HG02970 (cell line): ENCODE results near the gene LGALS9.

Experiments used
- ATAC-seq: cut with Tn5 transposase; IDR thresholded peaks from one replicate; pipeline ENCODE4 v1.9.1; 2021; ENCODE audit warnings: mild to moderate bottlenecking, moderate library complexity, moderate number of reproducible peaks; ENCODE audit not compliant: unreplicated experiment, low FRiP score

The LGALS9 gene

DNA sequence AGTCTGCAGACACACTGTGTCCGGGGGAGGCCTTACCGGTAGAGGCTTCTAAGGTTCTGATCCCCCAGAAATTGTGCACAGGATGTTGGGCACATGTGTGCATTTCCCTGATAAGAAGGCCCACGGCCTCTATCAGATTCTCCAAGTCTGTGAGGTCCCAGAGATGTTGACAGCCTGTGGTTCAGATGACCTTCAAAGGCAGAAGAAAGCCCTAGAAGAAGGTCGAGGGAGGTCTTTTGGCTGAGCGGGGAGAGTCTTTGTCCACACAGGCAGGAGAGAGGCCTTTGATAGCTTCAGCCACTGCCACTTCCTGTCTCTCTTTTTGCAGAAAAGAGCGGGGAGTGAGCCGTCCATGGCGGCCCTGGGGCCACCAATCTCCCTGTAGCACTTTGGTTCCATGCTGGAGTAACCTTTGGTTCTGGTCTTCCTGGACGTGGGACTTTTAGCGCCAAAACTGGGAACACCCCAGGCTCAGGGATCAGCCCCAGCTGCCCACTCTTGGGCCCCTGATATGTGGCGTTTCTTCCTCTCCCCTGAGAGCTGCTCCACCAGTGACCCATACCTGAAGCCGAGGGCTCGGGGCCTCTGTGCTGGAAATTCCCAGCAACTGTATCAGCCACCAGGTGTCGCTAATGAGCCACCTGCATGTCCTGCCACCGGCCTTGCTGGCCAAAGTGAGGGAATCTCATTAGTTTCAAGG lies 28.1 kb upstream of the LGALS9 start:
- no peak for ATAC-seq

DNA sequence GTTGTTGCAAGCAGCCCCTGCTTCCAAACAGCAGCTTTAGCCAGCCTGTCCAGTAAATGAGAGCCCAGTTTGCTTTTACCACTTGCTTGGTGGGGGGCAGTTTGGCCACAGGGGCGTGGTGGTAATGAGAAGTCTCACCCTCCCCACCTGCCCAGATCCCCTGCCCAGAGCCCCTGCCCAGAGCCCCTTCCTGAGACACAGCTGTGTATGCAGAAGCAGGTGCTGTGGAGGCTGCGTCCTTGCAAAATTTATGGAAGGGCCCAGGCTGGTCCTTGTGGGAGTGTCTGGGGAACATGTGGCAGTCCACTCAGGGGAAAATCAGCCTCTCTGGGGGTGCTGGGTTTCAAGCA lies 27.6 kb upstream of the LGALS9 start:
- no peak for ATAC-seq

DNA sequence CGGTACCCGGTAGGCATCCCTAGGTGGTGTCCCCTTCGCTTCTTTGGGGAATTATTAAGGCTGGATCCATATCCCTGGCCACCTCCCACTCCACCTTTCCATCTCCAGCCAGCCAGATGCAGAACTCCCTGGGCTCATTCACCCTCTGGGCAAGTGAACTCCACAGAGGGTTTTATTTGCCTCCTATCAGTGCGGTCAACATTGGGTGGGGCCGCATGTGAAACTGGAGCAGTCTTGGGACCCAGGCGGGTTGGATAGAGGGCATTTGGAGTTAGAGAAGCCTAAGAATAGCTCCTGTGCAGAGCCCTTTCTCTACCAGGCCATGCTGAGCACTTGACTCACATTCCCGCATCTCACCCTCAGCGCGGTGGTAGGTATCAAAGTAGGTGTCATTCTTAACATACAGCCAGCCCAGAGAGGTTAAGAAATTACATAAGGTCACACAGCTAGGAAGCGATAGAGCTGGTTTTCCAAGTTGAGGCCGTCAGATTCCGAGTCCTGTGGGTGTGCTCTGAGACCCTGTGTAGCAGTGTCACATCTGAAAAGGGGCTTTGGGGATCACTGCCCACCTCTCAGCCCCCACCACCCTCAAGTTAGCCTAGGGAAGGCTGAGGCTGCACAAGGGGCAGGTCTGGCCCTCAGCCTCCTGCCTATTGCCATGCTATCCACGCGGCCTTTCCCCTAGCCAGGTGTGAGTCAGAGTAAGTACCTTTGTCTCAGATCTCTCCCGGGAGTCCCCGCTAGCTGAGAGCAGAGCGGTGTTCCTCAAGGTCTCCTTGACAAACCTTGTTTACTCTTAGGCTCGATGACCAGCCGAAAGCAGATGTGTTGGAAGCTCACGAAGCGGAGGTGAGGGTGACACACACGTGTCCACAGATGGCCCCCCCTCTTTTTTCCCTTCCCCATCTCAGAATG lies 26.9 kb upstream of the LGALS9 start:
- no peak for ATAC-seq

DNA sequence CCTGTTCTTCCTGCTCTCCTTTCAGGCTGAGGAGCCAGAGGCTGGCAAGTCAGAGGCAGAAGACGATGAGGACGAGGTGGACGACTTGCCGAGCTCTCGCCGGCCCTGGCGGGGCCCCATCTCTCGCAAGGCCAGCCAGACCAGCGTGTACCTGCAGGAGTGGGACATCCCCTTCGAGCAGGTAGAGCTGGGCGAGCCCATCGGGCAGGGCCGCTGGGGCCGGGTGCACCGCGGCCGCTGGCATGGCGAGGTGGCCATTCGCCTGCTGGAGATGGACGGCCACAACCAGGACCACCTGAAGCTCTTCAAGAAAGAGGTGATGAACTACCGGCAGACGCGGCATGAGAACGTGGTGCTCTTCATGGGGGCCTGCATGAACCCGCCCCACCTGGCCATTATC lies 25.6 kb upstream of the LGALS9 start:
- ATAC-seq: no peak

DNA sequence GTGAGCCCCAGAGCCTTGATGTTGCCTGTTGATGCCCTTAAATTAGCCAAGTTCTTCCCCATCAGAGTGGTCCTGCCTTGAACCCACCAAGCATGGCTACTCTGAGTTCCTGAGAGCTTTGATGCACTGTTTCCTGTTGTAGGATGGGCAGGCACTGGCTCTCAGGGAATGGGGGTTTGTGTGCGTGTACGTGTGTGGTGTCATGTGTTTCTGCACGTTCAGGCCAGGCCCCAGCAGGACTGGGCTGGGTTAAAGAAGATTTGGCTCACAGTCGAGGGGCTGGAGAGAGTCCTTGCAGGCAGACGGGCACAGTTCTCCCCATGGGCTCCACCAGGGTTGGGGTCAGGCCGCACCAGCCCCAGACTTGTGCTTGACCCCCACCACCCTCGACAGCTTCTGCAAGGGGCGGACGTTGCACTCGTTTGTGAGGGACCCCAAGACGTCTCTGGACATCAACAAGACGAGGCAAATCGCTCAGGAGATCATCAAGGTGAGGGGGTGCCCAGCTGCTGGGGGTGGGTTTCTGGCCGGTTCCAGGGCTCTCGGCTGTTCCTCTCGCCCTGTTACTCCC lies 23.4 kb upstream of the LGALS9 start:
- ATAC-seq: no peak

DNA sequence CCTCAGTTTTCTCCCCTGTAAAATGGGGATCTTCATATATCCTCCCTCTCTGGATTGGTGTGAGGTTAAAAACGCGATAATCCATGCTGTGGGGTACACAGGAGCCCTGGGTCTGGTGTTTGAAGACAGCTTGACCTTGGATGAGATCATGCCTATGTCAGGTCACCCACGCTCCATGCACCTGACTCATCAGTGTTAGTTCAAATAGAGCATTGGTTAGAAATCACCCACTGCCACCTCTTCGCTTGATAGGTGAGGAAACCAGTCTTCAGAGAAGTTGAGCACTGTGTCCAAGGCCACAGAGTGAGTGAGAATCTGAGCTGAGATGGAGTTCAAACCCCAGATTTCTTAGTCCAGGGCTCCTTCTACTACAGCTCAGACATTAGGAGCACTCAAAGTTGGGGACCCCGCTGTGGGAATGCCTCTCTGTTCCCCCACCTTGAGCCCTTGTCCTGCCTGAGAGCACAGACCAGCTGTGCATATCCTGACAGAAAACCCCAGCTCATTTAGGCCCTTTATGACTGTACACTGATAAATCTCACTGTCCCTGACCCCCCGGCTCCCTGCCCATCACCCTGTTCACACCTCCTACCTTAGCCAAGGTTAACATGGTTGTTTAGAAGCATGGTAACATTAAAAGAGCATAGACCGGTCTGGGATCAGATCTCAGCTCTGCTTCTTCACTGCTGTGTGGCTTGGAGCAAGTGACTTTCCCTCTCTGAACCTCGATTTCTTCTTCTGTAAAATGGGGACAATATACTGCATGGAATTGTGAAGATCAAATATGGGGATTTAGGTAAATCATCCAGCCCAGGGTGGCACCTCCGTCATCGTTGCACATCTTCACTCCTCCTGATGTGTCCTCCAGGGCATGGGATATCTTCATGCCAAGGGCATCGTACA lies 22.4 kb upstream of the LGALS9 start:
- no peak for ATAC-seq

DNA sequence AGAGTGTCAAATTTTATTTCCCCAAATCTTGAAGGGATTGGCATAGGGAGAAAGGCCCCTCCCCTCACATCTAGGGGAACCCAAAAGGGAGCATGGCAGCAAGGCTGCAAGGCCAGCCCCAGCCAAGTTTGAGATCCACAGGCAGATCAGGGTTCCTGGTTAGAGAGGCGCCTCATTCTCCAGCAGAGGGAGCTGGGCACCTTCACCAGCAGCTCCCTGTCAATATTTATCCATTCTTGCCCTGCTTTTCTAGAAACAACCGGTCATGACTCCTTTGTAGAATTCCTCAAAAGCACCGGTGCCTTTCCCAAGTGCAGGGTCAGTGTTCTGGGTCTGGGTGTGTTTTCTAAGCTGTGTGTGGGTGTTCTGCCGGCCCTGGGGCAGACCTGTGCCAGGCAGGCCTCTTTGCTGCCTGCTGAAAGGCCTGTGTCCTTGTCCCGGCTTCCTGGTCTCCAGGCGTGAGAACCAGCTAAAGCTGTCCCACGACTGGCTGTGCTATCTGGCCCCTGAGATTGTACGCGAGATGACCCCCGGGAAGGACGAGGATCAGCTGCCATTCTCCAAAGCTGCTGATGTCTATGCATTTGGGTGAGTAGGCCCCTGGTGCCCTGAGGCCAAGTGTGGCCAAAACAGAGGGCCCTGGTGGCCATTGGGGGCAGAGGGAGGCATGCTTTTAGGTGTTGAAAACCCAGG lies 21.2 kb upstream of the LGALS9 start:
- ATAC-seq: no peak

DNA sequence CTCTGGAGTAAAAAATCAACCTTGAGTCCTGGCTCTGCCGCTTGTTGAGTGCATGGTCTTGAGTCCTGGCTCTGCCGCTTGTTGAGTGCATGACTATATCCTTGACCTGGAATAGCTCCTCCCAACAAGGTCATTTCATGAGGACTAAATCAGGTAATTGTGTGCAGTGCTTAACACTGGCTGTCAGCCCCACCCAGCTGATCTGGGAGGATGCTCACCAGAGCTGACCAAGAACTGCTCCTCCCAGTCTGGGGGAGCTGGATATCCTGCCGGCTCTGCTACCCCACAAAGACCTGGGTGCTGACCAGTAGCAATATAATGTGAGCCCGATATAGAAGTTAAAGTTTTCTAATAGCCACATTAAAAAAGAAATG lies 20.7 kb upstream of the LGALS9 start:
- ATAC-seq: no peak

DNA sequence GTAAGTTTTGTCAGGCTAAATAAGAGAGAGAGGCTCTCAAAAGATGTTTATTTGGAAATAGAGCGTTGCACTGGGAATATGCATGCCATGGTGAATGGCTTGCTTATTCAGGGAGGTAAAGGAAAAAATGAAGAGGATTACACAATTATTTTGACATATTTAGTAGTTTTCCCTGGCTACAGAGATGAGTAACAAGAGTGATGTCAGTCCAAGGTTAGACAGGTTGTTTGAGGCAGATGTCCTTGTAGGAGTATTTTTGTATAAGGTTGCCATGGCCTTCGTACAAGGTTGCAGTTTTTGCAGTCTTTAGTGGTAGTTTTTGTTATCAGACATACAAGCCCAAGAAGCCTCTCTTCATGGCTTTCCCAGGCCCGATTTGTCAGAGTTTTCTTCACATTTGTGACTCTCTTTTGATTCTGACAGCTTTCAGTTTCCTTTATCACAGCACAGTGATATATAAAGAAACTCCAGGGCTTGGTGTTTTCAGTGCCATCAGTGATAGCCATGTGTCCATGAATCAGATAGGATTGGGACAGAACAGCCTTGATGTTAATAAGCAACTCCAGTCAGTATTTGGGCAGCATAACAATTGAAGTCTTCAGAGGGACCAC lies 18.7 kb upstream of the LGALS9 start:
- no peak for ATAC-seq

DNA sequence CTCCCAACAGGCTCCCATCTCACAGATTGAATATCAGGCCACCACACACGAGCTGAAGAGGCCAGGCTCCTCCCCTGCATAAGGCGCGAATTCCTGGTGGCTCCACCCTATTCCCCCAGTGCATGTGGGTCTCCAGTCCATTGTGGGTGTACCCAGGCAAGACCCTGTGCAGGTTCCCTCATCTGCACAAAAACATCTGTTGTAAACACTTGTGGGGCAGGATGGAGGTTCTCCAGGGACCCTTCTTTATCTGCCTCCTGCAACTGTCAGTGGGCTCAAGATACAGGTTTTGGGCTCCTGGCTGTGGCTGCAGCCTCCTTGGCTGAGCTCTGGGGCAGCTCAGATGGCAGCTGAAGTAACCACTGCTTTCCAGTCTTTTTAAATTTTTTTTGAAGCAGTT lies 17.6 kb upstream of the LGALS9 start:
- ATAC-seq: no peak

DNA sequence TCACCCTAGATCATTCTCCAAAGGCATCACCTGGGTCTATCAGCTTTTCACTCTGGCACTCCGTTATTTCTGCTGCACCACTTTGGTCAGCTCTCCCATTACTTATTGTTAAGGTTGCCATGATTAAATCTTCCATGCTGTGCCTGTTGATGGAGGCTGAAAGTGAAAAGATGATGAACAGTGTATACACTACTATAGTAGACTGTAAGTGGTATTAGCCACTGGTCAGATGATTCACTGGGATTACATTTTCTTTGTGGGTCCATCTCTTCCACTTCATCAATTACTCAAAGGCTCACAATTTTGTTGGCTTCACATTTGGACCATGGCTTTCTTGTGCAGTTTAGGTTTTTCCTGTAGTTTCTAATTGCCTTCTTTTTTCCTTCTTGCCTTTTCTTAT lies 15.9 kb upstream of the LGALS9 start:
- ATAC-seq: no peak

DNA sequence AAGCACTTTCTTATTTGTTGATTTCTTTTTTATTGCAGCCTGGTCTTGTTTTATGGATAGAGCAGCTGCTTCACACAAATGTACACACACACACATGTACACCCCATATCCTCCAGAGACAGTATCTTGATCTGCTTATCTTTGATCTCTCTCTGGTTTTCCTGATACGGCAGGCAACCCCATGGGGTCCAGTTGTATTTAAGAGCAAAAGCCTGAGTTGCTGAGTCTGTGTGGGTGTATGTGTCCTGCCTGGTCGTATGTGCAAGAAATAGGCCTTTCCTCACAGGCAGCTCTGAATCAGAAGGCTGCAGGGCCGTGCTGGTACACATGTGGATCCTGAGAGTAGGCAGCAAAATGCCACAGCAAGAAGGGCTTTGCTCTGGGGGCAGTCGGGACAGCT lies 14.6 kb upstream of the LGALS9 start:
- ATAC-seq: no peak

DNA sequence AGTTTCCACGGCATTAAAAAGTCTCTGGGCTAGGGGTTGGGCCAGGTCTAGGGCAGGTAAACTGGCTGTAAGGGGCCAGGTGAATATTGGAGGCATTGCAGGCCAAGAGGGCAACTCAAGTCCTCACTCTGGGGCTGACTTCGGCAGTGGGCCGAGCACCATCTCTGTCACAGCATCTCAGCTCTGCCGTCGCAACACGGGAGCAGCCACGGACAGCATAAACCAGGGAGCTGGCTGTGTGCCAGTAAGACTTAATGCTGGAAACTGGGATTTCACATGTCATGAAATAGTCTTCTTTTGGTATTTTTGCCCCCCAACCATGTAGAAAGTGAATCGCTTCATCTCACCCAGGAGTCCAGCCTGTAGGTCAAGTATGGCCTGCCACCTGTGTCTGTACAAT lies 12.6 kb upstream of the LGALS9 start:
- no peak for ATAC-seq

DNA sequence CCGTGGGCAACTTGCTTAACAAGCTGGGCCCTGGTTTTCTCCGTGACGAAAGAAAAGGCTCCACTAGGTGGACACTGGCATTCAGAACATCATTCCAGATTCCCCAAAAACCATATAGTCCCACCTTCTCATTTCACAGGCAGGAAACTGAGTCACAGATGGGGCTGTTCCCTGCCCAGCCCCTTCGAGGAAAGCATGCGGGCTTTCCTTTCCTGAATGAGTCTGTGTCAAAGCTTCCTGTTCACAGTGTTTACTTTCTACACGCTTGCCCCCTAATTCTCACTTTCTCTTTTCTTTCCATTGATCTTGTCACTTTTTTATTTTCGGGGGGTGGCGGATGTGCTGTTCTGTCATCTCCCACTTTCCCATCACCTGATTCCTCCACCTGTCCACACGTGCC lies 10.3 kb upstream of the LGALS9 start:
- ATAC-seq: no peak

DNA sequence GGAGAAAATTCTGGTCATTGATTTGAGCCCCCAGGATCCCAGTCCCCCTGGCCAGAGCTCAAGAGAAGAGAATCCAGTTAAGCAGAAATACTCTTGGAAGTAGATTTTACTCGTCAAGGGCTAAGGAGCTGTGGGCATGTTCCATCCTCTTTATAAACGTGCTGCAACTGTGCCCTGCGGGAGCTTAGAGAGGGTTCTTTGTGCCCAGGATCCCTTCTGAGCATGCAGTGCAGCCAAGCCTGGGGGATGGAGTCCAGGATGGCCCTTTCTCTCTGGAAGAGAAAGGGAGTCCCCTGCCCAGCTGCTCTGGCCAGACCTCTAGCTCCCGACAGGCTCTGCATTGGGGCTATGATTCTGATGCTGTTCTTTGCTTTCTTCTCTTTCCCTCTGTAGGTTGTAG lies 9.5 kb upstream of the LGALS9 start:
- ATAC-seq: no peak

DNA sequence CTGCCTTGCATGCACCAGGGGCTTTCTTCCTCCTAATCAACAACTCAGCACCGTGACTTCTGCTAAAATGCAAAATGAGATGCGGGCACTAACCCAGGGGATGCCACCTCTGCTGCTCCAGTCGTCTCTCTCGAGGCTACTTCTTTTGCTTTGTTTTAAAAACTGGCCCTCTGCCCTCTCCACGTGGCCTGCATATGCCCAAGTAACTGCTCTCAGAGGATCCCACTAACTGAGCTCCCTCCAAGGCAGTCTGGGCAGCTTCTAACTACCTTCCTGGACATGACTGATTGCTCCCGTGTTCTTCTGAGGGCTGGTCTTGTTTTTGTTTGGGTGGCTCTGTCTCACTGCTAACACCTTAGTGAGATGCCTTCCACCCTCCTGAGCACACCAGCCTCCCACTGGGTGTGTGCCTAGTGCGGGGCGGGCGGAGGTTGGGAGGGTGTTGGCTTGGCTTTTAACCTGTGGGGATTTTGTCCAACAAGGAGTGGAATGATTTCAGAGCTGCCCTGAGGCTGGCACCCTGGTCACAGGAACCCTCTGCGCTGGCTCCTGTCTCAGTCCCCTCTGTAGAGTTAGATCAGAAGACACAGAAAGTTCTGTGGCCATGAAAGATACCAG lies 8.9 kb upstream of the LGALS9 start:
- ATAC-seq: no peak

DNA sequence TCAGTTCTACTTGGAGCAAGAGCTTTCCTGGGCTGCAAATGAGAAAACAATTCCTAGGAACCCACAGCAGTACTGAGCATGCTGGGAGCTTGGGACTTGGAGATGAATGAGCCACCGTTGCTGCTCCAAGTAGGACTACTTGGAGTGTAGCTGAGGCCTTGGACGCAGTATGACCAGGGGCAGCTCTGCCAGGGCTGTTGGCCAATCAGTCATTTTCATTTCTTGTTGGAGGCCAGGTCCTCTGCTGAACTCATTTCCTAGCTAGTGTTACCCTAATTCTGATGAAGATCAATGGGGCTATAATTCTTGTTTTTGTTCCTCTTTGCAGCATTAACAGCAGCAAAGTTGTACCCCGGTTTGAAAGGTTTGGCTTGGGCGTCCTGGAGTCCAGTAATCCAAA lies 8.0 kb upstream of the LGALS9 start:
- no peak for ATAC-seq

DNA sequence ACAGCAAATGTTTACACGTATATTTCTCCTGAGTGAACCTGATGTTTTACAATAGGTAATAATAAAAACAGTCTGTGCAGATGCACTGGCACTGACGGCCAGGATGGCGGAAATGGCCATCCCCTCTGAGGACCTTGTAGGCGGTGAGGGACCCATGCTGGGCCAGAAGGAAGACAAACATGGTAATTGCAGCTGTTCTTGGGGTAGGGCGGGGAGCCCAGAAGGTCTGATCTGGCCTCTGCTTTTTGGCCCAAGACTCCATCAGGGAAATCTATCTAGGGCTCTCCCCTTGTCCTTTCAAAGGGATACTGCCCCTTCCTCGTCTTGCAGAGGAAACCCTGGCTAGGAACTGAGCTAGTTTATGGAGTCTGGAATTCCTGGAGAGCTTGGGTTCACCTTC lies 7.4 kb upstream of the LGALS9 start:
- ATAC-seq: no peak

DNA sequence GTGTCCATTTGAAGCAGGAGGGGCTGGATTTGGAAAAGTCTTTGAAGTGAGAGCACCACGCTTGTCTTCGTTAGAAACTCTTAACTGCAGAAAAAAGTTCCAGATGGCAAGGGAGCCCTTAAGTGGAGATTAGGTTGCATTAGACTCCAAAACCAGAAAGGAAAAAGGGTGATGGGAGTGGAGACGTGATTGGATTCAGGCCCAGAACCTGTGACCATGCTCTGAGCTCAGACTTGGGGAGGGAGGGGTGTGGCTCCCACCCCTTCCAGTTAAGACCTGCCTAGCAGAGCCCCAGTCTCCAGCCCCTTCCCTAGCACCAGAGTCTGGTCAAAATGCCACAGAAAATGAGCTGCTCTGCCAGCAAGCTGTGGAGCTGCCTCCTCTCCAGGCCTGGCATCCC lies 6.4 kb upstream of the LGALS9 start:
- no peak for ATAC-seq
